GM23338 (cell line): Measurements from ENCODE around the gene CASK. TPM values are rescaled to one million over a fixed set of nuclear protein-coding genes. Genes with fewer than 3 reads are reported as not detected.

ENCODE experiments used
- ATAC-seq: fragments of 200-7000 bp; cut with Tn5 transposase; 3 replicates; pipeline ENCODE4 v1.9.1; 2020
- DNase-seq: peaks from one replicate; pipeline ENCODE4 v3.0.0-alpha.2; 2015; ENCODE audit warnings: low spot score
- H2AFZ ChIP-seq: fragments of 200-600 bp; sonication (generic); 2 replicates; pipeline ENCODE4 v1.8.0; 2016; ENCODE audit warnings: antibody characterized with exemption, mild to moderate bottlenecking, moderate library complexity
- H3F3A ChIP-seq: fragments of 200-600 bp; sonication (generic); replicated peaks from 2 replicates; pipeline ENCODE4 v1.8.0; 2017; ENCODE audit warnings: antibody characterized with exemption, mixed run types, low read depth
- H3K27ac ChIP-seq: fragments of 200-600 bp; sonication (generic); 2 replicates; pipeline ENCODE4 v1.6.1; 2016; ENCODE audit warnings: low read depth
- H3K27me3 ChIP-seq: fragments of 200-600 bp; sonication (generic); 2 replicates; pipeline ENCODE4 v1.8.0; 2016; ENCODE audit warnings: mild to moderate bottlenecking, mixed run types, moderate library complexity; ENCODE audit not compliant: insufficient read depth
- H3K36me3 ChIP-seq: fragments of 200-600 bp; sonication (generic); 2 replicates; pipeline ENCODE4 v1.8.0; 2016; ENCODE audit warnings: mild to moderate bottlenecking; ENCODE audit not compliant: insufficient read depth
- H3K4me1 ChIP-seq: fragments of 200-600 bp; sonication (generic); 2 replicates; pipeline ENCODE4 v1.8.0; 2016; ENCODE audit warnings: mild to moderate bottlenecking, moderate library complexity; ENCODE audit not compliant: insufficient read depth
- H3K4me2 ChIP-seq: fragments of 200-600 bp; sonication (generic); 2 replicates; pipeline ENCODE4 v1.7.1; 2017; ENCODE audit warnings: mixed run types
- H3K4me3 ChIP-seq: fragments of 200-600 bp; sonication (generic); 2 replicates; pipeline ENCODE4 v1.6.1; 2016; ENCODE audit warnings: mixed run types
- H3K79me2 ChIP-seq: fragments of 200-600 bp; sonication (generic); replicated peaks from 2 replicates; pipeline ENCODE4 v1.8.0; 2017; ENCODE audit warnings: mild to moderate bottlenecking; ENCODE audit not compliant: insufficient read depth
- H3K9me2 ChIP-seq: fragments of 200-600 bp; sonication (generic); 2 replicates; pipeline ENCODE4 v1.8.0; 2017; ENCODE audit not compliant: insufficient read depth
- H4K20me1 ChIP-seq: fragments of 200-600 bp; sonication (generic); replicated peaks from 2 replicates; pipeline ENCODE4 v1.8.0; 2017; ENCODE audit warnings: mild to moderate bottlenecking; ENCODE audit not compliant: insufficient read depth
- H3K27ac Mint-ChIP-seq: 2 replicates; pipeline ENCODE4 v1.8.0; 2020; ENCODE audit warnings: inconsistent platforms, mild to moderate bottlenecking, moderate library complexity, mixed read lengths
- H3K27me3 Mint-ChIP-seq: 3 replicates; pipeline ENCODE4 v1.8.0; 2022; ENCODE audit warnings: low read depth, mild to moderate bottlenecking, moderate library complexity, mixed read lengths, inconsistent platforms; ENCODE audit not compliant: insufficient read depth, poor library complexity
- H3K36me3 Mint-ChIP-seq: 3 replicates; pipeline ENCODE4 v1.8.0; 2021; ENCODE audit warnings: low read depth, mild to moderate bottlenecking, inconsistent platforms, moderate library complexity, mixed read lengths
- H3K4me1 Mint-ChIP-seq: 3 replicates; pipeline ENCODE4 v1.8.0; 2020; ENCODE audit warnings: mild to moderate bottlenecking, inconsistent platforms, mixed read lengths
- H3K4me3 Mint-ChIP-seq: 3 replicates; pipeline ENCODE4 v1.8.0; 2021; ENCODE audit warnings: moderate library complexity, mild to moderate bottlenecking, inconsistent platforms, mixed read lengths
- H3K9me3 Mint-ChIP-seq: 3 replicates; pipeline ENCODE4 v1.8.0; 2020; ENCODE audit warnings: moderate library complexity, mild to moderate bottlenecking, inconsistent platforms, mixed read lengths
- CREB1 ChIP-seq: fragments of 250-450 bp; sonication (Bioruptor Pico); IDR thresholded peaks from 2 replicates; pipeline ENCODE4 v1.5.0; 2020; ENCODE audit warnings: low read depth, mild to moderate bottlenecking, moderate library complexity
- EZH2 ChIP-seq: fragments of 200-600 bp; sonication (generic); IDR thresholded peaks from one replicate; pipeline ENCODE4 v1.8.0; 2017; ENCODE audit warnings: antibody characterized with exemption, mild to moderate bottlenecking, low read depth; ENCODE audit not compliant: unreplicated experiment
- EZH2phosphoT487 ChIP-seq: fragments of 200-600 bp; sonication (generic); IDR thresholded peaks from one replicate; pipeline ENCODE4 v1.8.1; 2018; ENCODE audit warnings: antibody characterized with exemption; ENCODE audit not compliant: unreplicated experiment
- JUNB ChIP-seq: IDR thresholded peaks from one replicate; pipeline ENCODE4 v1.6.1; 2016; ENCODE audit warnings: antibody characterized with exemption; ENCODE audit not compliant: unreplicated experiment
- NANOG ChIP-seq: IDR thresholded peaks from 2 replicates; pipeline ENCODE4 v1.6.1; 2016; ENCODE audit warnings: antibody characterized with exemption, borderline replicate concordance
- POLR2AphosphoS5 ChIP-seq: IDR thresholded peaks from 2 replicates; pipeline ENCODE4 v1.6.1; 2016; ENCODE audit warnings: antibody characterized with exemption, low read depth
- STAT1 ChIP-seq: IDR thresholded peaks from one replicate; pipeline ENCODE4 v1.6.1; 2016; ENCODE audit warnings: antibody characterized with exemption; ENCODE audit not compliant: unreplicated experiment
- polyA plus RNA-seq: library from polyadenylated mRNA; unstranded; fragments of >200 nt; fragmentation: Nextera tagmentation; extraction: Ambion mirVana; gene quantifications from 2 replicates; pipeline ENCODE4 v1.2.1, GENCODE V29; 2016
- total RNA-seq: library from RNA; depleted of rRNA; stranded (reverse); fragments of >200 nt; shearing (Covaris generic); gene quantifications from 2 replicates; pipeline ENCODE4 v1.2.3, GENCODE V29; 2014
- TF ChIP-seq, protein P1 (sequence below): fragments of 250-450 bp; sonication (Bioruptor Pico); IDR thresholded peaks from 2 replicates; pipeline ENCODE4 v1.5.0; 2020; ENCODE audit warnings: mild to moderate bottlenecking, moderate library complexity
- TF ChIP-seq, protein P2 (sequence below): IDR thresholded peaks from 2 replicates; pipeline ENCODE4 v1.6.1; 2016; ENCODE audit warnings: antibody characterized with exemption
- TF ChIP-seq, protein P3 (sequence below): IDR thresholded peaks from one replicate; pipeline ENCODE4 v1.6.1; 2018; ENCODE audit warnings: antibody characterized with exemption; ENCODE audit not compliant: unreplicated experiment
- TF ChIP-seq, protein P4 (sequence below), 2 experiments: fragments of 200-600 bp in 1 of 2; sonication (generic) in 1 of 2; conservative IDR thresholded peaks; 2 replicates each; pipeline versions ENCODE4 v1.5.1 to v1.6.1; 2016 to 2017; ENCODE audit warnings: antibody characterized with exemption in 2 of 2, low read depth in 2 of 2, mild to moderate bottlenecking in 2 of 2, moderate library complexity in 1 of 2

CASK gene
- total and polyA plus RNA-seq, 2 experiments from 2014 or later, result 15.3 to 44.4 TPM

DNA sequence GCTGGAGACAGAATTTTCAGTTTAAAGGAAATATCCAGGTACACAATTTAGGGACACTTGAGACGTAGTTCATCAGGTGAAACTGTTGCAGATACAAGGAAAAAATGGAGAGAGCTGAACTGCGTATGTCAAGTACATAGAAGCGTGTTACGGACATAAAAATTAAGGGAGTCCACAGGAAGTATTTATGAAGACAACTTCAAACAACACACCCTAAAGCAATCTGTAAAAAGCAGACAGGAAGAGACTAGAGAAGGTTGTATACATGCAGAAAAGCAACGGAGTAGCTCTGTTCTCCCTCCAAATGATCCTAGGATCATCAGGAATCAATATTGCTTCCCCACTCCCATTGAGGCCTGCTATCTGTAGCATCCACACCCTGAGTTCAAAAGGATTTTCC is 5.8 kb downstream of the CASK start (continued):
- TF ChIP-seq, protein P1, sequence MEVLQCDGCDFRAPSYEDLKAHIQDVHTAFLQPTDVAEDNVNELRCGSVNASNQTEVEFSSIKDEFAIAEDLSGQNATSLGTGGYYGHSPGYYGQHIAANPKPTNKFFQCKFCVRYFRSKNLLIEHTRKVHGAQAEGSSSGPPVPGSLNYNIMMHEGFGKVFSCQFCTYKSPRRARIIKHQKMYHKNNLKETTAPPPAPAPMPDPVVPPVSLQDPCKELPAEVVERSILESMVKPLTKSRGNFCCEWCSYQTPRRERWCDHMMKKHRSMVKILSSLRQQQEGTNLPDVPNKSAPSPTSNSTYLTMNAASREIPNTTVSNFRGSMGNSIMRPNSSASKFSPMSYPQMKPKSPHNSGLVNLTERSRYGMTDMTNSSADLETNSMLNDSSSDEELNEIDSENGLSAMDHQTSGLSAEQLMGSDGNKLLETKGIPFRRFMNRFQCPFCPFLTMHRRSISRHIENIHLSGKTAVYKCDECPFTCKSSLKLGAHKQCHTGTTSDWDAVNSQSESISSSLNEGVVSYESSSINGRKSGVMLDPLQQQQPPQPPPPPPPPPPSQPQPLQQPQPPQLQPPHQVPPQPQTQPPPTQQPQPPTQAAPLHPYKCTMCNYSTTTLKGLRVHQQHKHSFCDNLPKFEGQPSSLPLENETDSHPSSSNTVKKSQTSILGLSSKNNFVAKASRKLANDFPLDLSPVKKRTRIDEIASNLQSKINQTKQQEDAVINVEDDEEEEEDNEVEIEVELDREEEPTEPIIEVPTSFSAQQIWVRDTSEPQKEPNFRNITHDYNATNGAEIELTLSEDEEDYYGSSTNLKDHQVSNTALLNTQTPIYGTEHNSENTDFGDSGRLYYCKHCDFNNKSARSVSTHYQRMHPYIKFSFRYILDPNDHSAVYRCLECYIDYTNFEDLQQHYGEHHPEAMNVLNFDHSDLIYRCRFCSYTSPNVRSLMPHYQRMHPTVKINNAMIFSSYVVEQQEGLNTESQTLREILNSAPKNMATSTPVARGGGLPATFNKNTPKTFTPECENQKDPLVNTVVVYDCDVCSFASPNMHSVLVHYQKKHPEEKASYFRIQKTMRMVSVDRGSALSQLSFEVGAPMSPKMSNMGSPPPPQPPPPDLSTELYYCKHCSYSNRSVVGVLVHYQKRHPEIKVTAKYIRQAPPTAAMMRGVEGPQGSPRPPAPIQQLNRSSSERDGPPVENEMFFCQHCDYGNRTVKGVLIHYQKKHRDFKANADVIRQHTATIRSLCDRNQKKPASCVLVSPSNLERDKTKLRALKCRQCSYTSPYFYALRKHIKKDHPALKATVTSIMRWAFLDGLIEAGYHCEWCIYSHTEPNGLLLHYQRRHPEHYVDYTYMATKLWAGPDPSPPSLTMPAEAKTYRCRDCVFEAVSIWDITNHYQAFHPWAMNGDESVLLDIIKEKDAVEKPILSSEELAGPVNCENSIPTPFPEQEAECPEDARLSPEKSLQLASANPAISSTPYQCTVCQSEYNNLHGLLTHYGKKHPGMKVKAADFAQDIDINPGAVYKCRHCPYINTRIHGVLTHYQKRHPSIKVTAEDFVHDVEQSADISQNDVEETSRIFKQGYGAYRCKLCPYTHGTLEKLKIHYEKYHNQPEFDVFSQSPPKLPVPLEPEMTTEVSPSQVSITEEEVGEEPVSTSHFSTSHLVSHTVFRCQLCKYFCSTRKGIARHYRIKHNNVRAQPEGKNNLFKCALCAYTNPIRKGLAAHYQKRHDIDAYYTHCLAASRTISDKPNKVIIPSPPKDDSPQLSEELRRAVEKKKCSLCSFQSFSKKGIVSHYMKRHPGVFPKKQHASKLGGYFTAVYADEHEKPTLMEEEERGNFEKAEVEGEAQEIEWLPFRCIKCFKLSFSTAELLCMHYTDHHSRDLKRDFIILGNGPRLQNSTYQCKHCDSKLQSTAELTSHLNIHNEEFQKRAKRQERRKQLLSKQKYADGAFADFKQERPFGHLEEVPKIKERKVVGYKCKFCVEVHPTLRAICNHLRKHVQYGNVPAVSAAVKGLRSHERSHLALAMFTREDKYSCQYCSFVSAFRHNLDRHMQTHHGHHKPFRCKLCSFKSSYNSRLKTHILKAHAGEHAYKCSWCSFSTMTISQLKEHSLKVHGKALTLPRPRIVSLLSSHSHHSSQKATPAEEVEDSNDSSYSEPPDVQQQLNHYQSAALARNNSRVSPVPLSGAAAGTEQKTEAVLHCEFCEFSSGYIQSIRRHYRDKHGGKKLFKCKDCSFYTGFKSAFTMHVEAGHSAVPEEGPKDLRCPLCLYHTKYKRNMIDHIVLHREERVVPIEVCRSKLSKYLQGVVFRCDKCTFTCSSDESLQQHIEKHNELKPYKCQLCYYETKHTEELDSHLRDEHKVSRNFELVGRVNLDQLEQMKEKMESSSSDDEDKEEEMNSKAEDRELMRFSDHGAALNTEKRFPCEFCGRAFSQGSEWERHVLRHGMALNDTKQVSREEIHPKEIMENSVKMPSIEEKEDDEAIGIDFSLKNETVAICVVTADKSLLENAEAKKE (CRISPR knock-in tag), result no peak
- no peak for TF ChIP-seq EZH2phosphoT487
- no peak for TF ChIP-seq JUNB
- TF ChIP-seq CREB1 (CRISPR knock-in tag), result no peak
- TF ChIP-seq POLR2AphosphoS5, result no peak

DNA sequence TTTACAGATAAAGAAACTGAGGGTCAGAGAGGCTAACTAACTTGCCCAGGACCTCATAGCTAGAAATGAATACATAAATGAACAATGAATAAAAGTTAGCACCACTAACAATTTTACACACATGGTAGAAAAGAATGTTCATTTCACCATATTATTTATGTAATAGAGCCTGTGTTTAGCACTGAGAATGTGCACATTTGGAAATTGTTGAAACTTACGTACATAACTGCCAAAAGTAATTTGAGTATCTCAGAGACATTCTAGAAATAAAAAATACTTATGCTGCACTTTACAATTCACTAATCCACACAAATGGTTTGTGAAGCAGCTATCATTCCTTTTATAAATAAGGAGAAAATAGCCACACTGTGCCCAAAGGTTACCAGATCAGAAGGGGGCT is 9.9 kb downstream of the CASK start:
- Mint-ChIP-seq H3K36me3 (peaks cover 5% of the 10 kb centered on the region; the same call in 2 of the 3 replicates), H3K9me3 (peaks cover 3% of the 10 kb centered on the region; the same call in 1 of the 3 replicates), H3K27me3 (no peaks in the 10 kb centered on the region), H3K27ac (no peak overlapping the region), H3K4me3 (no peak overlapping the region), H3K4me1 (peaks cover 21% of the 10 kb centered on the region; the same call in 2 of the 3 replicates)
- Histone ChIP-seq H3K36me3 (no peaks in the 10 kb centered on the region), H3K4me1 (peaks cover 8% of the 10 kb centered on the region), H3F3A (no peaks in the 10 kb centered on the region), H3K4me3 (no peak overlapping the region), H4K20me1 (peaks cover 3% of the 10 kb centered on the region; the same call in 1 of the 2 replicates), H3K27me3 (no peaks in the 10 kb centered on the region), H3K4me2 (no peak overlapping the region), H3K27ac (no peak overlapping the region), H3K79me2 (peaks cover 94% of the 10 kb centered on the region), H2AFZ (no peak overlapping the region), H3K9me2 (no peaks in the 10 kb centered on the region)
- DNase-seq (no peak), ATAC-seq (no peak)
- TF ChIP-seq CREB1 (CRISPR knock-in tag) (no peak), NANOG (no peak), STAT1 (no peak), EZH2phosphoT487 (no peak), POLR2AphosphoS5 (no peak), EZH2 (no peak)
- TF ChIP-seq, protein P2, sequence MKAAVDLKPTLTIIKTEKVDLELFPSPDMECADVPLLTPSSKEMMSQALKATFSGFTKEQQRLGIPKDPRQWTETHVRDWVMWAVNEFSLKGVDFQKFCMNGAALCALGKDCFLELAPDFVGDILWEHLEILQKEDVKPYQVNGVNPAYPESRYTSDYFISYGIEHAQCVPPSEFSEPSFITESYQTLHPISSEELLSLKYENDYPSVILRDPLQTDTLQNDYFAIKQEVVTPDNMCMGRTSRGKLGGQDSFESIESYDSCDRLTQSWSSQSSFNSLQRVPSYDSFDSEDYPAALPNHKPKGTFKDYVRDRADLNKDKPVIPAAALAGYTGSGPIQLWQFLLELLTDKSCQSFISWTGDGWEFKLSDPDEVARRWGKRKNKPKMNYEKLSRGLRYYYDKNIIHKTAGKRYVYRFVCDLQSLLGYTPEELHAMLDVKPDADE, result no peak
- TF ChIP-seq, protein P3, sequence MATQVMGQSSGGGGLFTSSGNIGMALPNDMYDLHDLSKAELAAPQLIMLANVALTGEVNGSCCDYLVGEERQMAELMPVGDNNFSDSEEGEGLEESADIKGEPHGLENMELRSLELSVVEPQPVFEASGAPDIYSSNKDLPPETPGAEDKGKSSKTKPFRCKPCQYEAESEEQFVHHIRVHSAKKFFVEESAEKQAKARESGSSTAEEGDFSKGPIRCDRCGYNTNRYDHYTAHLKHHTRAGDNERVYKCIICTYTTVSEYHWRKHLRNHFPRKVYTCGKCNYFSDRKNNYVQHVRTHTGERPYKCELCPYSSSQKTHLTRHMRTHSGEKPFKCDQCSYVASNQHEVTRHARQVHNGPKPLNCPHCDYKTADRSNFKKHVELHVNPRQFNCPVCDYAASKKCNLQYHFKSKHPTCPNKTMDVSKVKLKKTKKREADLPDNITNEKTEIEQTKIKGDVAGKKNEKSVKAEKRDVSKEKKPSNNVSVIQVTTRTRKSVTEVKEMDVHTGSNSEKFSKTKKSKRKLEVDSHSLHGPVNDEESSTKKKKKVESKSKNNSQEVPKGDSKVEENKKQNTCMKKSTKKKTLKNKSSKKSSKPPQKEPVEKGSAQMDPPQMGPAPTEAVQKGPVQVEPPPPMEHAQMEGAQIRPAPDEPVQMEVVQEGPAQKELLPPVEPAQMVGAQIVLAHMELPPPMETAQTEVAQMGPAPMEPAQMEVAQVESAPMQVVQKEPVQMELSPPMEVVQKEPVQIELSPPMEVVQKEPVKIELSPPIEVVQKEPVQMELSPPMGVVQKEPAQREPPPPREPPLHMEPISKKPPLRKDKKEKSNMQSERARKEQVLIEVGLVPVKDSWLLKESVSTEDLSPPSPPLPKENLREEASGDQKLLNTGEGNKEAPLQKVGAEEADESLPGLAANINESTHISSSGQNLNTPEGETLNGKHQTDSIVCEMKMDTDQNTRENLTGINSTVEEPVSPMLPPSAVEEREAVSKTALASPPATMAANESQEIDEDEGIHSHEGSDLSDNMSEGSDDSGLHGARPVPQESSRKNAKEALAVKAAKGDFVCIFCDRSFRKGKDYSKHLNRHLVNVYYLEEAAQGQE, result no peak
- TF ChIP-seq, protein P4, sequence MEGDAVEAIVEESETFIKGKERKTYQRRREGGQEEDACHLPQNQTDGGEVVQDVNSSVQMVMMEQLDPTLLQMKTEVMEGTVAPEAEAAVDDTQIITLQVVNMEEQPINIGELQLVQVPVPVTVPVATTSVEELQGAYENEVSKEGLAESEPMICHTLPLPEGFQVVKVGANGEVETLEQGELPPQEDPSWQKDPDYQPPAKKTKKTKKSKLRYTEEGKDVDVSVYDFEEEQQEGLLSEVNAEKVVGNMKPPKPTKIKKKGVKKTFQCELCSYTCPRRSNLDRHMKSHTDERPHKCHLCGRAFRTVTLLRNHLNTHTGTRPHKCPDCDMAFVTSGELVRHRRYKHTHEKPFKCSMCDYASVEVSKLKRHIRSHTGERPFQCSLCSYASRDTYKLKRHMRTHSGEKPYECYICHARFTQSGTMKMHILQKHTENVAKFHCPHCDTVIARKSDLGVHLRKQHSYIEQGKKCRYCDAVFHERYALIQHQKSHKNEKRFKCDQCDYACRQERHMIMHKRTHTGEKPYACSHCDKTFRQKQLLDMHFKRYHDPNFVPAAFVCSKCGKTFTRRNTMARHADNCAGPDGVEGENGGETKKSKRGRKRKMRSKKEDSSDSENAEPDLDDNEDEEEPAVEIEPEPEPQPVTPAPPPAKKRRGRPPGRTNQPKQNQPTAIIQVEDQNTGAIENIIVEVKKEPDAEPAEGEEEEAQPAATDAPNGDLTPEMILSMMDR (conservative IDR thresholded peaks at IDR 0.05; ENCODE audit: low read depth in 2 of 2), result no peak
